Middle frontal gyrus (tissue), 1 donor: ENCODE measurements around the gene DNAH17.
A peak's percentile ranks its signal among the peaks of the same experiment; 100 is the strongest.

Source experiments
- DNase-seq: peaks from one replicate; pipeline ENCODE4 v3.0.0-alpha.2; 2015; ENCODE audit warnings: low spot score; ENCODE audit errors: extremely low spot score

DNAH17 gene

DNA sequence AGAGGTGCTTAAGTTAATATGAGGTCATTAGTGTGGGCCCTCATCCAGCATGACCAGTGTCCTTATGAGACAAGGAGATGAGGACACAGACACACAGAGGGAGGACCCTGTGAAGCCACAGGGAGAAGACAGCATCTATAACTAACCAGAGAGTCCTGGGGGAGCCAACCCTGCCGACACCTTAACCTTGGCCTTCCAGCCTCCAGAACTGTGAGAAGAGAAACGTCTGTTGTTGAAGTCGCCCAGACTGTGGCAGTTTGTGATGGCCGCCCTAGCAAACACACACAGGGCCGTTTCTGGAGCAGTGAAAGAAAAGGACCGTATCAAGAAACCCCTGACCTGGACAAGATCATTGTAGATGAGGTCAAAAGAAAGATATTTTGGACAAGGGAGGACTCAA lies 26.7 kb downstream of the DNAH17 start:
- DNase-seq: no peak

- DNase-seq: no peak
Measured at GRCh38 chr17:78548725-78549124, 28.5 kb downstream of the DNAH17 start.

- no peak for DNase-seq
Measured at GRCh38 chr17:78547035-78547434, 30.2 kb downstream of the DNAH17 start.

DNA sequence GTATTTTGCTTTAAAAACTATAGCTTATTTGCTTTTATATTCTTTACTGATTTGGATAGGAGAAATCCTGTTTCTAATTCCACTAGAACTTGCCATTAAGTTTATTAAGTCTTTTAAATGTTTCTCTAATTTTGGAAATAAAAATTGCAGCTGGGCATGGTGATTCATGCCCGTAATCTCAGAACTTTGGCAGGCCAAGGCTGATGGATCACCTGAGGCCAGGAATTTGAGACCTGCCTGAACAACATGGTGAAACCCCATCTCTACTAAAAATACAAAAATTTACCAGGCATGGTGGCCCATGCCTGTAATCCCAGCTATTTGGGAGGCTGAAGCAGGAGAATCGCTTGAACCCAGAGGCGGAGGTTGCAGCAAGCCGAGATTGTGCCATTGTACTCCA lies 30.7 kb downstream of the DNAH17 start:
- DNase-seq: no peak

DNA sequence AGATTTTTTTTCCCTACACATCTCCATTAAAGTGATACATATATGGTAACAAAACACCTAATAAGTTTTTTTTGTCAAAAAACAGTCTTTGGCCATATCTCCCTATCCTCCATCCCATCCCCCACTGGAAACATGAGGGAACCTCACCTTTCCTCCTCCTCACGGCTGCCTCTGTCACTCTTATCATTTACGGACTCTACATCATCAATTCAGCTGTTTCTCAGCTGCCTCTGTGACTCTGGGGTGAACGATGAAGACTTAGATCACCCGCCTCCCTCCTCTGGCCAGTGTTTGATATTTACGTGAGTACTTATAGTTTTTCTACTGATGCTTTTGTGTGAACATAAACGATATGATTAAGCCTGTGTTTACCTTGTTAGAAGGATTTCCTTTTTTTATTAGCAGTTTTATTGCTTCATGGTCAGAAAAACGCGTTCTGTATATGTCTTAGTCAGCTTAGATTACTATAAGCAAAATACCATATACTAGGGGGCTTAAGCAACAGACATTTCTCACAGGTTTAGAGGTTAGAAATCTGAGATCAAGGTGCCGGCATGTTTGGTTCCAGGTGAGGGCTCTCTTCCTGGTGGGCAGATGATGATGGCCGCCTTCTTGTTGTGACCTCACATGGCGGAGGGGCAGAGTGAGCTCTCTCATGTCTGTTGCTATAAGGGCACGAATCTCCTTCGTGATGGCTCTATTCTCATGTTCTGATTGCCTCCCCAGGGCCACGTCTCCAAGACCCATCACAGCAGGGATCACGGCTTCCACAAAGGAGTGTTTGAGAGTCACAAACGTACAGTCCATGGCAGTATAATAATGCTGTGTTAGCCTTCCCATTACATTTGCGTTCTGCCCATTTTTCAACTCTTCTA lies 32.1 kb downstream of the DNAH17 start:
- no peak for DNase-seq

- no peak for DNase-seq
Measured at GRCh38 chr17:78541488-78542206, 35.5 kb downstream of the DNAH17 start.

DNA sequence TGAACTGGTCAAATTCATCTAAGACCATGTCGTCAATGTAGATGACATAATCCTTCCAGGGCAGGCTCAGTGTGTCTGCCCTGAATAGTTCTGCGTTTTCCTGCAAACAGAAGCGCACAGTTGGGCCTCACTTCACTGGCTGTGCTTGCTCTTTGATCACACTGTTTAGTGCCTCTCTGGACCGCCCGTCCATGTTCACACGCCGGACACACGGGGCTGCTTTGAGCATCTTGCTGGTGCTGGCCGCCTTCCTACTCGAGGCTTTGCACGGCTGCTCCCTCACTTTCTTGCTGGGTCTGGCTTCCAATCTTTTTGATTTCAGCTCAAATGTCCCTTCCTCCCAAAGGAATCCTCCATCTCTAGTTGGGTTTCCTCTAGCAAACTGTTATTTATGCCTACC lies 37.4 kb downstream of the DNAH17 start:
- no peak for DNase-seq

DNA sequence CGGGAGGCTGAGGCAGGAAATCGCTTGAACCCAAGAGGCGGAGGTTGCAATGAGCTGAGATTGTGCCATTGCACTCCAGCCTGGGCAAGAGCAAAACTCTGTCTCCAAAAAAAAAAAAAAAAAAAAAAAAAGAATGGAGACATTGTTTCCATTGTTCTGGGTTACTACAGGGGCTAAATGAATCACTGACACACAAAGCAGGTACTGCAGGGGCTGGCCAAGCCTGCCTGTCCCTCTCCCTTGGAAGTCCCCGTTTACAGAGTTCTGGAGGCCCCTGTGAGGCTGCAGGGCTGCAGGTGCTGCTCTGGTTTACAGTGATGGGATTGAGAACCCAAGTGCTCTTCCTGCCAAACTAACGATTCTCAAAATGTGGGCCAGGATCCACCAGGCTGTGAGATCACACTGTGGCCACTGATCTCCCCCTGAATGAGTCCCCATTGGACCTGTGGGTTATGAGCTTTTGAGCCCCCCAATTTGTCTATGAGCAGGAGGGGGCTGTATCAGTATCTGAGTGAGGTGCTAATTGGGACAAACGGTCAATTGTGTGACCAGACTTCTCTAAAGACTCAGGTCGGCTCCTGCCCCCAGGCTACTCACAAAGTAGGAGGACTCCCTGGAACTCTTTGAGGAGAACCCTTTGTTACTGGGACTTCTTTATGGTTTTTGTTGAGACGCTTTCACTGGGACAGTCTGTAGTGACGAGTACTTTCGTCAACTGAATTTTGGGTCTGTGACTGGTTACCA lies 39.0 kb downstream of the DNAH17 start:
- no peak for DNase-seq

DNA sequence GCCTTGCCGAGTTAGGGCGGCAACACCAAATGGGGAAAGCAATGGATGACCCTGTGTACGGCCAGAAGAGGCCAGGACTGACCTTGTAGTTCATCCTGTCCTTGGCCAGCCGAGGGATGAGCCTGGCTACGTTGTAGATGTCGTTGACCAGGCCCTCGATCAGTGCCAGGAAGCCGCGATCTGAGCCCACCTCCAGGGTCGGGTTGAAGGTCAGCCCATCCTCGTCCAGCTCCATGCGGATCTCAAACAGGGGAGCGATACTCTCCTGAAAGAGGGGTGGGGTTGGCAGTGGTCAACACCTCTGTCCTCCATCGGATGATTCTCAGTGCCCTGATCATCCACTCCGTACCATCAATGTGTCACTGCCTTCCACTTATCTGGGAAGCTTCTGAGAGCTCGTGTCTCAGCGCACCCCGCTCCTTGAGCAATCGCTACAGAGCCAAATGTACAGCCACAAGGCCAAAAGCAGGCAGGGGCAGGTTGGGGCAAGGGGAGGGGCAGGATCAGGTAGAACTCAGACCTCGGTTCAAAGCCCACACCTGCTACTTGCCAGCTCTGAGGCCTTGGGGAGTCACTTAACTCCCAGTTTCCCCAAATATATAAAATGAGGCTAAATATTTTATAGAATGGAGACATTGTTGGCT lies 39.9 kb downstream of the DNAH17 start:
- DNase-seq: no peak

DNA sequence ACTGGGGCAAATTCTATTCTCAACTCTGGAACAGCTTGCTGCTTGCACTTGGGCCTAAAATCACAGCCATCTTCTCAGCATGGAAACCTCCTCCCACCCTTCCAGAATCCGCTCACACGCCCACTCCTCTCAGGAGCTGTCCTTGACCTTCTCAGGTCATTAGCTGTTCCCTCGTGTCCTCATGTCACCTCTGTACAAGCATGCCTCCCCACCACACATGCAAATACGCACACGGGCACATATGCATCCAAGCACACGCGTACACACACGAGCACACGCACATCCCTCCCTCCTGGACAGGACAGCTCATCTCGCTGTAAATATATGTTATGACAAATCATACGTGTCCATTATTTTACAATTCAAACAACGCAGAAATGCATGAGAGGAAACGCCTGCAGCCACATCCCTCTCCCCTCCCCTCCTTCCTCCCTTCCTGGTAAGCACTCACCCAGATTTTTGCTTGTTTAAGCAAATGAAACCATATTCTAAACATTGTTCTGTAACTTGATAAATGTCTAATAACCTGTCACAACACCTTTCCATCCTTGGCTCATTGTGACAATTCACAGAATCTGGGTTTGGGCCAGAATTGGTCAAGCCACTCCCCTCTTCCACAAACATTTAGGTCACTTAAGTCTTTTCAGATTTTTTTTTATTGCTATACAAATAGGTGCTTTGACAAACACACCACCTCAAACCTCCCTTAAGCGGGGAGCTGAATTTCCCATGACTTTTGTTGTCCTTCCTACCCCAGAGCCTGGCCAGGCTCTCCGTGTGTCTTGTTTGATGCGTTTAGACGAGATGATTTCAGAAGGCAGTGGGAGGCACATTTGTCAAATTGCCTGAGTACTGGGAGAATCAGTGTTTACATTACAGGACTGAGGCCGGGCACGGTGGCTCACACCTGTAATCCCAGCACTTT lies 41.7 kb downstream of the DNAH17 start:
- DNase-seq: no peak

- peak; percentile 4 for DNase-seq
Measured at GRCh38 chr17:78534492-78535272, 42.5 kb downstream of the DNAH17 start.

DNA sequence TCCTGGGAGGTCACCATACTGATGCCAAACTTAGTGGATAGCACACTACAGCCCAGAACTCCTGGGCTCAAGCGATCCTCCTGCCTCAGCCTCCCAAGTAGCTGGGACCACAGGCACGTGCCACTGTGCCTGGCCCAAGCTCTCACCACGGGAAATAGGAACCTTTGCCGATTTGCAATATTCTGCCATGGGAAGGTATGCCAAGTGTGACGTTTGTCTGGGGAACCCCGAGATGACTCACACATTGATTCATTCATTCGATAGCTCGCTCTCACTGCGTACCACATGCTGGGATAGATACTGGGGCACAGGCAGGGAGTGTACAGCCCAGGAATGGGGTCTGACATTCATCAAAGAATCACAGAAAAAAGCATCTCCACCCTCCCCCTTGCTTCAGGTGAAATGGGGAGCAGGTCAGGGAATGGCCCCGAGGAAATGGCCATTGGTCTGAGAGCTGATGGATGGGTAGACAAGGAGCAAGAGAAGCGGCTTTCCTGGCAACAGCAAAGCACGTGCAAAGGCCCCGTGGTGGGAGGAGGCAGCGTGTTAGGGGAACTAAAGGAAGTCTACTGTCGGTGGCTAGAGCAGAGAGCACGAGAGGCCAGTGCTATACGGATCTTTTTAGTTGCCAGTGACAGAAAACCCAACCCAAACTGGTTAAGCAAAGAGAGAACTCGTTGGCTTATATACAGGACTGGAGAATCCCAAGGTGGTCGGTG lies 44.1 kb downstream of the DNAH17 start:
- no peak for DNase-seq

- DNase-seq: no peak
Measured at GRCh38 chr17:78532311-78532710, 44.9 kb downstream of the DNAH17 start.

DNA sequence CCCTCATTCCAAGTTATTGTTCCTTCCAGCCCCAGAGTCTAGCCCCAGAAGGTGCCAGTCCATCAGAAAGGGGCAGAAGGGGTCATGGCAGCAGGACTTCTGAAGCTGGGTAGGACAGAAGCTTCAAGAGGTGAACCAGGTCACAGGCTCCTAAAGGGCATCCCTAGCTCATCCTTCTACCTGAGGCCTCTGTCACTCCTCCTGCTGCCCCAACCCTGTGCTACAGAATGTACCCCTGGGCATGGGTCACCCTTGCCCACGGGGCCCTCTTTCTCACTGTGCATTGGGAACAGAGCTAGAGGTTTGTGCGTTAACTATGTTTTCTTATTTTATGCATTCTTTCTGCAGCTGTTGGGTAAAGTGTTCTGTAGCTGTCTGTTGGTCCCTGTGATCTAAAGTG lies 46.5 kb downstream of the DNAH17 start:
- DNase-seq: no peak

DNA sequence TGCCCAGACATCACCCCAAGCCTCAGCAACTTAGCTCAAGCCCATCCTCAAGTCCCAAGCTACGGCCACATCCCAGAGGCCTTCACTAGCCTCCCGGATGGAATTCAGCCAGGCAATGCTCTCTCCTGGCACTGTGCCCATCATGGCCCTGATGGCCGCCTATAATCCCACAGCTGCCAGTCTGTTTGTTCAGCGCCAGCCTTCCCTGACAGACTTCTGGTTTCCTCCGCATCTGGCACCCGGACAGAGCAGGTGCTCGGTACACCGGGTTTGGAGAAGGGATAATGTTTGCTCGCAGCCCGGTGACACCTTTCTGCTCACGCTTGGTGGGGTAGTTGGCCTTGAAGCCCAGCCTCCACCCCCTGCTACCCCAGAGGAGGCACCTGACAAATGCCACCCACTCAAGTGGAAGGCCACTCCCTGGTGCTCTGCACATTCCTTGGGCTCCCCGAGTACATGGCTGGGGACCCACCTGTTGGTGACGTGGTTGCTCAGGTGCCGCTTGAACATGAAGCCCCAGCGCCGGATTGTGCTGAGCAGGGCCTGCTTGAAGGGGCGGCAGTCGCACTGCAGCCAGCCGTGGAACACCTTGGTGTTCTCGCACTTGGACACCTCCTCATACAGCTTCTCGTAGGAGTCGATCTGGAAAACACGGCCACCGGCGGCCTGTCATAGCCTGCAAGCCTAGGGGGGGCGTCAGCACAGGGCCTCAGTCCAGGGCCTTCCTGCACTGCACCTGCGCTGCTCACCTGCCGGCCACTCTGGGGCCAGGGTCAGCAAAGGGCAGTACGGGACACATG lies 47.1 kb downstream of the DNAH17 start:
- DNase-seq: peak; percentile 18

- no peak for DNase-seq
Measured at GRCh38 chr17:78529251-78529650, 47.9 kb downstream of the DNAH17 start.

DNA sequence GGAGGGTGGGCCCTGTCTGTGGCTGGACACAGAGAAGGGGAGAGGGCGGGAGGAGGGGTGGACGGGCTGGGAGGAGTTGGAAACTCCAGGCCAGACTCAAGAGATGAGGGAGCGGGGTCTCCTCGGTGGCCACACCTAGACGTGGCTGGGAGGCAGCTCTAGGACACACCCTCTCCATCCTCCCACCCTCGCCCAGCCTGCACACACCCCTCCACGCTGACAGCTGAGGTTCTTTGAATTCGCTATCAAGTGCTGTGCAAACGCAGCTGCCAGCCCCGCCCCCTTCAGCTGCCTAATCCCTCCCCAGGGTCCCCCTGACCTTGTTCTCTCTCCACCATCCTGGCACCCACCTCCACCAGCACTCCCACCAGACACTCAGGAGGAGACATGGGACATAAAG lies 48.7 kb downstream of the DNAH17 start:
- no peak for DNase-seq

- DNase-seq: no peak
Measured at GRCh38 chr17:78527345-78527744, 49.9 kb downstream of the DNAH17 start.
